ENCODE measurements around the gene IL37.

IL37 gene, protein sequence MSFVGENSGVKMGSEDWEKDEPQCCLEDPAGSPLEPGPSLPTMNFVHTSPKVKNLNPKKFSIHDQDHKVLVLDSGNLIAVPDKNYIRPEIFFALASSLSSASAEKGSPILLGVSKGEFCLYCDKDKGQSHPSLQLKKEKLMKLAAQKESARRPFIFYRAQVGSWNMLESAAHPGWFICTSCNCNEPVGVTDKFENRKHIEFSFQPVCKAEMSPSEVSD

DNA sequence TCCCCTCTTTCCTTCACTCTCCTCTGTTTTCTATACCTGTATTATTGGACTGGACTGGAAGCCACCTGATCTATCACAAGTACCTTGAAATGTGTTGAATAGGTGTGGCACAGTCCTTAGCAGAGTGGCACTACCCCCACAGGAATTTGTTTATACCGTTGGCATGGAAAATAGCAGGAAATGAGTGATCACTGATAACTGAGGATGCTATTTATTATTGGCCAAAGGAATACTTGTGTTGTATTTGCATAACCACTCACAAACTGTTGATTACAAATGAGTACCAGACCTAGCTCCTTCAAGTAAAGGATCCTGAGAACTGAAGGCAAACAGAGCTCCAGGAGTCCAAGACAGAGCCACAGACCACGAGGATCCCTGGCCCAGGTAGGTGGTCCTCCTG is at the start of gene IL37:
IL37 (plus strand) TSS at position 301 of the 400 bp plus-strand sequence. CDS start 1,848 bp downstream, outside the sequence.
- H3K27ac ChIP-seq: no peak within 1 kb of the TSS
- TF ChIP-seq, protein P1, sequence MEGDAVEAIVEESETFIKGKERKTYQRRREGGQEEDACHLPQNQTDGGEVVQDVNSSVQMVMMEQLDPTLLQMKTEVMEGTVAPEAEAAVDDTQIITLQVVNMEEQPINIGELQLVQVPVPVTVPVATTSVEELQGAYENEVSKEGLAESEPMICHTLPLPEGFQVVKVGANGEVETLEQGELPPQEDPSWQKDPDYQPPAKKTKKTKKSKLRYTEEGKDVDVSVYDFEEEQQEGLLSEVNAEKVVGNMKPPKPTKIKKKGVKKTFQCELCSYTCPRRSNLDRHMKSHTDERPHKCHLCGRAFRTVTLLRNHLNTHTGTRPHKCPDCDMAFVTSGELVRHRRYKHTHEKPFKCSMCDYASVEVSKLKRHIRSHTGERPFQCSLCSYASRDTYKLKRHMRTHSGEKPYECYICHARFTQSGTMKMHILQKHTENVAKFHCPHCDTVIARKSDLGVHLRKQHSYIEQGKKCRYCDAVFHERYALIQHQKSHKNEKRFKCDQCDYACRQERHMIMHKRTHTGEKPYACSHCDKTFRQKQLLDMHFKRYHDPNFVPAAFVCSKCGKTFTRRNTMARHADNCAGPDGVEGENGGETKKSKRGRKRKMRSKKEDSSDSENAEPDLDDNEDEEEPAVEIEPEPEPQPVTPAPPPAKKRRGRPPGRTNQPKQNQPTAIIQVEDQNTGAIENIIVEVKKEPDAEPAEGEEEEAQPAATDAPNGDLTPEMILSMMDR (IDR thresholded peaks at IDR 0.05): no peak
- TF ChIP-seq ZFX (IDR thresholded peaks at IDR 0.05; ENCODE audit: borderline replicate concordance): no peak

DNA sequence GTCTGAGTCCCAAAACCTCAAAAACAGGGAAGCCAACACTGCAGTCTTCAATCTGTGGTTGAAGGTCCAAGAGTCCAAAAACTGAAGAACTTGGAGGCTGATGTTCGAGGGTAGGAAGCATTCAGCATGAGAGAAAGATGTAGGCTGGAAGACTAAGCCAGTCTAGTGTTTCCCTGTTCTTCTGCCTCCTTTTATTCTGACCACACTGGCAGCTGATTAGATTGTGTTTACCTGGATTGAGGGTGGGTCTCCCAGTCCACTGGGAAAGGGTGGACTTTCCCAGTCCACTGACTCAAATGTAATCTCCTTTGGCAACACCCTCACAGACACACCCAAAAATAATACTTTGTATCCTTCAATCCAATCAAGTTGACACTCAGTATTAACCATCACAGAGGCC is 46.9 kb upstream of the IL37 start:
- TF ChIP-seq, protein P1 (IDR thresholded peaks at IDR 0.05): no peak
- TF ChIP-seq ZFX (IDR thresholded peaks at IDR 0.05; ENCODE audit: borderline replicate concordance): no peak
- H3K27ac ChIP-seq: no peak overlapping the region

DNA sequence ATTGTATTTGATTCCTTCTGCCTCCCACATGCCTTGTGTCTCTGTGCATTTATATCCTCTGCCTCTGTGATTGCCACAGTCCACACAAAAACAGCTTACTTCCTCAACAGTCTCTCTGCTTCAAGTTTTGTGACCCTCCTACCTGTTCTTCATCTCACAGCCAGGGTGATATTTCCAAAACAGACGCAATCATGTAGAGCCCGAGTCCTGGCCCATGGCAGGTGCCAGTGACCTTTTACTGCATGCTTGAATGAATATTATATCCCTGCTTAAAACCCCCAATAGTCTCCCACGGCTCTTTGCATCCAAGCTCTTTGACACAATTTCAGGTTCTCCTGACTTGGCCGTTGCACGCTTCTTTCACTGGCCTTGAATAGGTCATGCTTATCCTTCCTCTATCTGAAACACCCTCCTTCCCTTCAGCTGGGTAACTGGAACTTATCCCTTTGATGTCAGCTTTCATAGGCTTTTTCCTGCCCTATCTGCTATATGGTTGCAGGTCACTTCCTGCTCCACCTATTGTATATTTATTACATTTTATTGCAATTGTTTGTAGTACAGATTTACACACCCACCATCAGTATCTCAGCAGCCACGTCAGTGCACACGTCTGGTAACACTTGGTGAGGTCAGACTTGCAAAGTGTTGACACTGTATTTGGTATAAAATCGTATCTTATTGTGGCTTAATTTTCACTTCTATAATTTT is 44.7 kb upstream of the IL37 start:
- TF ChIP-seq, protein P1 (IDR thresholded peaks at IDR 0.05): no peak
- no peak for TF ChIP-seq ZFX (IDR thresholded peaks at IDR 0.05; ENCODE audit: borderline replicate concordance)
- H3K27ac ChIP-seq: no peak overlapping the region

DNA sequence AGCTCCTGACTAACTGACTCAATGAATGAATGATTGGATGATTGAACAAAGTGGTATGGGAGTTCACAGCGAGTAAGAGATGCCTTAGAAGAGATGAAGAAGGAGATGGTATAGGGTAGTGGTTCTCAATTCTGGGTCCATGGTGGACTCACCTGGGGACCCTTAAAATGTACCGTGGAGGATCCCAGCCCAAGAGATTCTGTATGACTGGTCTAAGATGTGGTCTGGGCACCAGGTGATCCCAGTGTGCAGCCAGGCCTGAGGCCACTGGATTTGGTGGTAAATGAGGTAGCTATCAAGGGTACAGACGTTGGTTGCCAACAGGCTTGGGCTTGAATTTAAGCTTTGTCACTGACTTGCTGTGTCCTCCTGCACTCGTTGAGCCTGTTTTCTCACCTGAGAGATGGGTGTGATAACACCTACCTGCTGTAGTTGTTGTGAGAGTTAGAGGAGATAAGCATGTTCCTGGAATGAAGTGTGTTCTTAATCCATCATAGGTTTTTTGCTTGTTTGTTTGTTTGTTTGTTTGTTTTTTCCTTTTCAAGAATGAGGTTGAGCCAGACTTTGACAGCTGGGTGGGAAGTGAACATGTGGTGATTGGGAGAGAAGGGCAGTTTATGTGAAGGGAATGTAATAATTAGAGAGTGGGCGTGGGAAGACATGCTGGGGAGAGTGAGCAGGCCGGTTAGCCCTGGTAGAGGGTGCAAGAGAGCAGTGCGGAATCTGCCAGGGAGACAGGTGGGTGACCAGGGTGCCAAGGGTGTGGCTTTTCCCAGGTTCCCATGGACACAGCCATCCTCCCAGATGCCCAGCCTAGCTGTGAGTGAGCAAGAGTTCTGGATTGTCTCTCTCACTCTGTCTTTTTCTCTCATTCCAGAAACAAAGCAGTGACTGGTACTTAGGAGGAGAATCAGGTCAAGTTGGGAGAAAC is 43.0 kb upstream of the IL37 start:
- TF ChIP-seq ZFX (IDR thresholded peaks at IDR 0.05; ENCODE audit: borderline replicate concordance): no peak
- TF ChIP-seq, protein P1 (IDR thresholded peaks at IDR 0.05): no peak
- no peak overlapping the region for H3K27ac ChIP-seq

DNA sequence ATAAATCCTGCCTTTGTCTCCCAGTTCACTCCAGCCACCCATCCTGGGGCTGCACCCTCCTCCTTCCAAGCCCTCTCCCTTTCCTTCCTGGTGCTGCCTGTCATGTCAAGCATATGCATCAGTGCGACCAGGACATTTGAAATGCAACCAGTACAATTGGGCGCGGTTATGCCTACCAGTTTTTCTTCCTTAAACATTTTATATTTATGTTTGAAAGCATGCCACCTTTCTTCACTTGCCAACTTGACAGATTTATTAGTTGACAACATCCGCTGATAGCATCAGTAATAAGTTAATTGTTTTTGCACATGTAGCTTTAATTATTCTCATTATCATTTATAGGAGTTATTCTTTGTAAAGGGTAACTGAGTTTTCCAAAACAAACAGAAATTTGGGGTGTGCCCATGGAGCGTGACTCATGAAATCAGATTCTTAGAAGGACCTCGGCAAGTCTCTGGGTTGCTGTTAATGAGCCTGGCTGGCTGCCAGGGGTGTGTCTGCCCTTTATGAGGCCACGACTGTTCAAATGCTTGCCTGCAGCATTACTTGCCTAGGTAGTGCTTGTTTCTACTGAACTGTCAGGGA is 41.6 kb upstream of the IL37 start:
- TF ChIP-seq, protein P1 (IDR thresholded peaks at IDR 0.05): no peak
- TF ChIP-seq ZFX (IDR thresholded peaks at IDR 0.05; ENCODE audit: borderline replicate concordance): no peak
- no peak overlapping the region for H3K27ac ChIP-seq

DNA sequence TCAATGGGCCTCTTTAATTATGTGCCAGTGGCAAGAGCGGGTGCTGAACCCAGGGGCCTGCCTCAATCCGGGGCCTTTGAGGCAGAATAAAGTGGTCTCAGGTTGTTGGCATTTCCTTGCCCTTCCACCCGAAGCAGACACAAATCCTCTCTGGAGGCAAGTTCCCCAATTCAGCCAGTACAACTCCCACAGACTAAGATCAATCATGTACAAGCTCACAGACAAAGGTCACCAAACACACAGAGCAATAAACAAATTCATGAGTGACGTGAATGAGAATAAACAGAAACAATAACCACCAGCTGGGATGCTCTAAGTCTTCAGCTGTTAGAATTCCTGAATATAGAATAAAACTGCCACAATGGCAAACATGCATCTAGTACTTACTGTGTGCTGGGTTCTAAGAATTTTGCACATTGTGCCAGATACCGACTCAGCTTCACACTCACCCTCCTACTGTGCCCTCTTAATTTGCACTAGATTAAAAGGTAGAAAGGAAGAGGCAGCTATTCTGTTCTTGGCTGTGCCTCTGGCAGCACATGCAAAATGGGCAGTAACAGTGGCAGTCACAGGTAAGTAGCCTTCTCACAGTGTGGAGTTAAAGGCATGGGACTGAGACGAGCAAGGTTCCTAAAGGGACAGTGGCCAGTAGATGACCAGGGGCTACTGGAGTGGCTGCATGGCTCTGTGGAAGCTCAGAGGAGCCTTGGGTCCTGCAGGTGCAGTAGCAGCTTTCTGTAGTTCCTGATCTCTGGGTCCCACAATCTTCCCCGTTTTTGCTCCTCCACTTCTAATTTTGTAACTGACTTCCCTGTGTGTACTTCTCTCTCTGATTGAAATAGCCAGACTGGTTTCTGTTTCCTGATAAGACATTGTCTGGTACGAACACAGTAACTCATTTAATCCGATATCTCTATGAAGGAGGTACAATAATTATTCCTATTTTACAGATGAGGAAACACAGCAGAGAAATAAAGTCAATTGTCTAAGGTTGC is 39.8 kb upstream of the IL37 start:
- H3K27ac ChIP-seq: no peak overlapping the region

More for the DNA sequence above, 39.8 kb upstream of the IL37 start:
- TF ChIP-seq ZFX (IDR thresholded peaks at IDR 0.05; ENCODE audit: borderline replicate concordance): no peak
- TF ChIP-seq, protein P1 (IDR thresholded peaks at IDR 0.05): no peak
